NCI-H69 (cell line): ENCODE results near the gene HIGD1C.

Experiments
- DNase-seq: peaks from one replicate; lab custom pipeline; 2025; lab: John Stamatoyannopoulos, UW

HIGD1C gene

GRCh38 chr12:51018956-51019355, 66.6 kb downstream of the HIGD1C start:
- no peak for DNase-seq

GRCh38 chr12:51019927-51020326, 67.6 kb downstream of the HIGD1C start:
- DNase-seq = no peak
